Loucy (cell line): ENCODE results near the gene SND1.
A peak's percentile ranks its signal among the peaks of the same experiment; 100 is the strongest.

Experiments
- H2AFZ ChIP-seq: fragments of 200-600 bp; sonication (generic); 2 replicates; pipeline ENCODE4 v1.6.0; 2016; ENCODE audit warnings: antibody characterized with exemption, mild to moderate bottlenecking, low read length, moderate library complexity
- H3F3A ChIP-seq: fragments of 200-600 bp; 2 replicates; pipeline ENCODE4 v1.6.0; 2016; ENCODE audit warnings: antibody characterized with exemption, low read depth, mild to moderate bottlenecking
- H3K27me3 ChIP-seq: fragments of 200-600 bp; sonication (generic); 2 replicates; pipeline ENCODE4 v1.6.1; 2014; ENCODE audit warnings: low read length, mild to moderate bottlenecking; ENCODE audit not compliant: insufficient read depth, poor library complexity, severe bottlenecking
- H3K36me3 ChIP-seq: fragments of 200-600 bp; sonication (generic); 2 replicates; pipeline ENCODE4 v1.6.1; 2016; ENCODE audit warnings: low read length; ENCODE audit not compliant: insufficient read depth
- H3K4me1 ChIP-seq: fragments of 200-600 bp; sonication (generic); 2 replicates; pipeline ENCODE4 v1.5.1; 2014; ENCODE audit warnings: low read length, mild to moderate bottlenecking; ENCODE audit not compliant: insufficient read depth, poor library complexity, severe bottlenecking
- H3K4me2 ChIP-seq: fragments of 200-600 bp; sonication (generic); 2 replicates; pipeline ENCODE4 v1.6.0; 2014; ENCODE audit warnings: antibody characterized with exemption, low read length, low read depth, mild to moderate bottlenecking; ENCODE audit not compliant: poor library complexity, severe bottlenecking
- H3K4me3 ChIP-seq: fragments of 200-600 bp; sonication (generic); 2 replicates; pipeline ENCODE4 v1.5.1; 2014; ENCODE audit warnings: low read length, mild to moderate bottlenecking, mixed read lengths; ENCODE audit not compliant: poor library complexity, severe bottlenecking
- H3K79me2 ChIP-seq: fragments of 200-600 bp; sonication (generic); 2 replicates; pipeline ENCODE4 v1.6.1; 2014; ENCODE audit warnings: low read length; ENCODE audit not compliant: insufficient read depth
- H3K9ac ChIP-seq: fragments of 200-600 bp; sonication (generic); 2 replicates; pipeline ENCODE4 v1.6.0; 2014; ENCODE audit warnings: mild to moderate bottlenecking, low read depth, low read length, moderate library complexity; ENCODE audit not compliant: poor library complexity, severe bottlenecking
- H3K9me2 ChIP-seq: fragments of 200-600 bp; sonication (generic); replicated peaks from 2 replicates; pipeline ENCODE4 v1.6.1; 2016; ENCODE audit warnings: low read depth, low read length, mixed read lengths
- H3K9me3 ChIP-seq: fragments of 200-600 bp; sonication (generic); 2 replicates; pipeline ENCODE4 v1.6.1; 2014; ENCODE audit warnings: mild to moderate bottlenecking, antibody characterized with exemption, low read length, low read depth; ENCODE audit not compliant: insufficient read depth
- H4K20me1 ChIP-seq: fragments of 200-600 bp; sonication (generic); 2 replicates; pipeline ENCODE4 v1.6.0; 2014; ENCODE audit warnings: antibody characterized with exemption, low read length, mild to moderate bottlenecking; ENCODE audit not compliant: insufficient read depth, poor library complexity, severe bottlenecking
- CTCF ChIP-seq: fragments of 200-600 bp; sonication (generic); conservative IDR thresholded peaks from 2 replicates; pipeline ENCODE4 v1.5.1; 2014; ENCODE audit warnings: mild to moderate bottlenecking, antibody characterized with exemption, low read length
- EZH2phosphoT487 ChIP-seq: fragments of 200-600 bp; IDR thresholded peaks from 2 replicates; pipeline ENCODE4 v1.6.1; 2018; ENCODE audit warnings: antibody characterized with exemption, mild to moderate bottlenecking, moderate library complexity, borderline replicate concordance

The SND1 gene

GRCh38 chr7:128132426-128133069 is 480.6 kb downstream of the SND1 start:
- Histone ChIP-seq H4K20me1 (no peaks in the 10 kb centered on the region), H3F3A (no peaks in the 10 kb centered on the region), H3K79me2 (no peaks in the 10 kb centered on the region), H3K4me3 (no peak overlapping the region), H3K9me2 (no peaks in the 10 kb centered on the region), H2AFZ (no peak overlapping the region), H3K4me2 (no peak overlapping the region), H3K9ac (no peak overlapping the region), H3K4me1 (peaks cover 5% of the 10 kb centered on the region), H3K36me3 (no peaks in the 10 kb centered on the region), H3K27me3 (no peaks in the 10 kb centered on the region), H3K9me3 (no peaks in the 10 kb centered on the region)
- no peak for TF ChIP-seq CTCF
- TF ChIP-seq EZH2phosphoT487, result no peak

GRCh38 chr7:128135159-128135514 is 483.1 kb downstream of the SND1 start:
- Histone ChIP-seq H3K4me2 (peak overlapping the region; percentile 80), H3K36me3 (no peaks in the 10 kb centered on the region), H3K9me3 (no peaks in the 10 kb centered on the region), H3K4me3 (peak overlapping the region; percentile 79), H3K4me1 (peaks cover 5% of the 10 kb centered on the region), H3K27me3 (no peaks in the 10 kb centered on the region), H3K9me2 (no peaks in the 10 kb centered on the region), H3K79me2 (no peaks in the 10 kb centered on the region), H2AFZ (peak overlapping the region; percentile 98), H4K20me1 (no peaks in the 10 kb centered on the region), H3K9ac (peak overlapping the region; percentile 66), H3F3A (no peaks in the 10 kb centered on the region)
- no peak for TF ChIP-seq EZH2phosphoT487

- H3K9ac ChIP-seq, result peak overlapping the region; percentile 66
- TF ChIP-seq EZH2phosphoT487 (no peak), CTCF (peak; percentile 76)
- H3K36me3 ChIP-seq, result no peaks in the 10 kb centered on the region
- no peaks in the 10 kb centered on the region for H3F3A ChIP-seq
- no peaks in the 10 kb centered on the region for H4K20me1 ChIP-seq
- H3K9me3 ChIP-seq, result no peaks in the 10 kb centered on the region
- H3K4me1 ChIP-seq, result peaks cover 5% of the 10 kb centered on the region
- peak overlapping the region; percentile 79 for H3K4me3 ChIP-seq
- no peaks in the 10 kb centered on the region for H3K27me3 ChIP-seq
- no peaks in the 10 kb centered on the region for H3K9me2 ChIP-seq
- H3K4me2 ChIP-seq, result peak overlapping the region; percentile 80
- peak overlapping the region; percentile 98 for H2AFZ ChIP-seq
- H3K79me2 ChIP-seq, result no peaks in the 10 kb centered on the region
These were observed 483.7 kb downstream of the SND1 start for GRCh38 chr7:128135515-128136214.
